GM19193 (cell line): Measurements from ENCODE around the gene ADRA2C.

Experiments used
- POLR2A ChIP-seq: IDR thresholded peaks from 4 replicates; pipeline ENCODE4 v1.6.1; 2011; ENCODE audit not compliant: insufficient read depth, insufficient read length; ENCODE audit errors: extremely low read depth

Gene ADRA2C

GRCh38 chr4:3765271-3766035, 732 bp upstream of the ADRA2C start:
- TF ChIP-seq POLR2A = no peak

- no peak for TF ChIP-seq POLR2A
Measured at GRCh38 chr4:3766785-3767569, 792 bp downstream of the ADRA2C start.

DNA sequence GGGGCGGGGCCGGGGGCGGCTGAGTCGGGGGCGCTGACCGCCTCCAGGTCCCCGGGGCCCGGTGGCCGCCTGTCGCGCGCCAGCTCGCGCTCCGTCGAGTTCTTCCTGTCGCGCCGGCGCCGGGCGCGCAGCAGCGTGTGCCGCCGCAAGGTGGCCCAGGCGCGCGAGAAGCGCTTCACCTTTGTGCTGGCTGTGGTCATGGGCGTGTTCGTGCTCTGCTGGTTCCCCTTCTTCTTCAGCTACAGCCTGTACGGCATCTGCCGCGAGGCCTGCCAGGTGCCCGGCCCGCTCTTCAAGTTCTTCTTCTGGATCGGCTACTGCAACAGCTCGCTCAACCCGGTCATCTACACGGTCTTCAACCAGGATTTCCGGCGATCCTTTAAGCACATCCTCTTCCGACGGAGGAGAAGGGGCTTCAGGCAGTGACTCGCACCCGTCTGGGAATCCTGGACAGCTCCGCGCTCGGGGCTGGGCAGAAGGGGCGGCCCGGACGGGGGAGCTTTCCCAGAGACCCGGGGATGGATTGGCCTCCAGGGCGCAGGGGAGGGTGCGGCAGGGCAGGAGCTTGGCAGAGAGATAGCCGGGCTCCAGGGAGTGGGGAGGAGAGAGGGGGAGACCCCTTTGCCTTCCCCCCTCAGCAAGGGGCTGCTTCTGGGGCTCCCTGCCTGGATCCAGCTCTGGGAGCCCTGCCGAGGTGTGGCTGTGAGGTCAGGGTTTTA, 1.5 kb downstream of the ADRA2C start:
- no peak for TF ChIP-seq POLR2A

DNA sequence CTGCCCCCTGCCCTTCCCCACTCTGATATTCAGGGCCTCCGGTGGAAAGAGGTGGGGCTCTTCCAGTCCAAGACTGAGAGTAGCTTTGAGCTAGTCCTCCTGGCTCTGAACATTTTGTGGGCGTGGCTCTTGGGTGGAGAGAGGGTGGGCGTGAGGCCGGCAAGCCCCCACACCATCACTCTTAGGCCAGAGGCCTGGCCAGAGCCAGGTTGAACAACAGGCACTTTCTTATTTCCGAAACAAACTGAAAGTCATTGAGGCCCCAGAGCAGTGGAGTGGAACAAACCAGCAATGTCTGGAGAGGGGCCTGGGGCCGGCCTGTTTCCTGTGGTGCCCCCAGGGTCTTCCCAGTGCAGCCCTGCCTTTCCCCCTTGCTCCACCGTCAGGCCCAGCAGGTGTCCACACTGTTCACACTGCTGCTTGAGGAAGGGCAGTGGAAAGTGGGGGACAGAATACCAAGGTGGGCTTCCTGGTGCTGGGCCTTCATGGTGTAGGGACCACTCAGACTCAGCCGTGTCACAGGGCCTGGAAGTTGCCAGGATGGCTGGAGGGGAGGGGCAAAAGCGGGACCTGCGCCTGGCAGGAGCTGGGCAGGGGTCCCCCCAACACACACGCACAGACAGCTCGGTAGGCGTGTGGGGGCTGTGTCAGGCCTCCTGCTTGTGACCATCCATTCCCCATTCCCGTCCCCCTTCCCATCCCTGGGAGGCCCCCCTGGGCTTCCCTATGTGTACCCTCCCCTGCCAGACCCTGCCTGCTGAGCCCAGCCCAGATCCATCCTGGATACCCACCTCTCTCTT, 2.9 kb downstream of the ADRA2C start:
- TF ChIP-seq POLR2A = no peak

GRCh38 chr4:3769642-3770184, 3.5 kb downstream of the ADRA2C start:
- TF ChIP-seq POLR2A = no peak

- no peak for TF ChIP-seq POLR2A
Measured at GRCh38 chr4:3770323-3771163, 4.4 kb downstream of the ADRA2C start.

GRCh38 chr4:3771164-3771809, 5.1 kb downstream of the ADRA2C start:
- TF ChIP-seq POLR2A = no peak

GRCh38 chr4:3771939-3772495, 5.8 kb downstream of the ADRA2C start:
- no peak for TF ChIP-seq POLR2A

GRCh38 chr4:3772632-3773031, 6.4 kb downstream of the ADRA2C start:
- no peak for TF ChIP-seq POLR2A

- no peak for TF ChIP-seq POLR2A
Measured at GRCh38 chr4:3773552-3774001, 7.4 kb downstream of the ADRA2C start.

DNA sequence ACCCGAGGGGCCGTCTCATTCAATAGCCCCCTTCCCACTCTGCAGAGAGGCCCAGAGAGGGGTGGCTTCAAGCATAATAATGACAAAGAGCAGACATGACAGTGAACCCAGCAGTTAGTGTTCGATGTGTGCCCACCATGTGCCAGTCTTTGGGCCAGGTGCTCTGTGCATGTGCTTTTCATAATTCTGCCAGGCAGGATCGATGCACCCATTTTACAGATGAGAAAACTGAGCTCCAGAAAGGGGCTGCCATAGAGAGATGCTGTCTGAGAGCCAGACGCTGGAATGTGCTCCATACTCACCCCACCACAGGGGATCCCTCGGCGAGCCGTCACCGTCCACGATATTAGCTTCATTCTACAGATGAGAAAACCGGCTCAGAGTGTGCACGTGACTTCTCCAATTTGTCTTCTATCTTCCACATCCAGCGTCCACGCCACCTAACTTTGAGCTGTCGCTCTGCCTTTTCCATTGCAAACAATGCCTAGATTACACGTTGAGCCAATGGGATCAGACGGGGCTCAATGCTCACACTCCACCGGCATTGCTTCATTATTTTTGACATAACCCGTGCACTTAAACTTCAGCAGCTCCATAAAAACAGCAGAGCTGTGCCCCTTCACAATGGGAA, 8.2 kb downstream of the ADRA2C start:
- no peak for TF ChIP-seq POLR2A

DNA sequence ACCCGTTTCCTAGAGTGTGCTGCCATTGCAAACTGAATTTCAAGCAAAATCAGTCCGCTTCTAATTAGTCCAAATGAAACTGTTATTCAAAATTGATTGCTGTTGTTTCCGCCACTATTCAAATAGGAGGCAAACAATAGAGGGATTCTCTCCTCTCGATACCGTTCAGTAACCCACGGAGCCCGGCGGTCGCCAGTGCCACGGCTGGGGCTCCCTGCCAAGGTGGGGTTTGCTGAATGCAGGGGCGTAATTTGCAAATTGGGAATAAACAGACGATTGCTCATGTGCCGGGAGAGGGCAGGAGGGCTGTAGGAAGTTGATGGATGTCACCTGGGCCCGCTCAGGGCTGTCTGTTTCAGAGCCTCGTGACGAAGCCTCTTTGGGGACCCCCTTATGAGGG, 8.8 kb downstream of the ADRA2C start:
- no peak for TF ChIP-seq POLR2A
